Dedifferentiated amniotic fluid mesenchymal stem cell (primary cell): ENCODE data around the gene ACSL3.
A peak's percentile ranks its signal among the peaks of the same experiment; 100 is the strongest.

Experiments
- DNase-seq: peaks from one replicate; pipeline ENCODE4 v3.0.0-alpha.2; 2016; ENCODE audit errors: extremely low spot score

The ACSL3 gene

GRCh38 chr2:222879604-222879933, 18.7 kb downstream of the ACSL3 start:
- no peak for DNase-seq

GRCh38 chr2:222882484-222882928, 21.7 kb downstream of the ACSL3 start:
- no peak for DNase-seq

- no peak for DNase-seq
Observed at GRCh38 chr2:222883420-222883819, 22.6 kb downstream of the ACSL3 start.

- no peak for DNase-seq
Observed at GRCh38 chr2:222884114-222884771, 23.4 kb downstream of the ACSL3 start.

GRCh38 chr2:222884805-222885424, 24.1 kb downstream of the ACSL3 start:
- no peak for DNase-seq

GRCh38 chr2:222887124-222887523, 26.3 kb downstream of the ACSL3 start:
- no peak for DNase-seq

- no peak for DNase-seq
Observed at GRCh38 chr2:222888716-222889115, 27.9 kb downstream of the ACSL3 start.

GRCh38 chr2:222891890-222892289, 31.1 kb downstream of the ACSL3 start:
- no peak for DNase-seq

- DNase-seq, result no peak
Observed at GRCh38 chr2:222892321-222892720, 31.5 kb downstream of the ACSL3 start.

GRCh38 chr2:222892761-222893160, 31.9 kb downstream of the ACSL3 start:
- no peak for DNase-seq

GRCh38 chr2:222893716-222894115, 32.9 kb downstream of the ACSL3 start:
- no peak for DNase-seq

- no peak for DNase-seq
Observed at GRCh38 chr2:222895144-222895543, 34.3 kb downstream of the ACSL3 start.

GRCh38 chr2:222897898-222898297, 37.1 kb downstream of the ACSL3 start:
- DNase-seq, result no peak

- DNase-seq, result no peak
Observed at GRCh38 chr2:222899413-222900181, 38.8 kb downstream of the ACSL3 start.

GRCh38 chr2:222900354-222900753, 39.5 kb downstream of the ACSL3 start:
- peak; percentile 52 for DNase-seq

- DNase-seq, result no peak
Observed at GRCh38 chr2:222902660-222903059, 41.8 kb downstream of the ACSL3 start.

GRCh38 chr2:222903234-222904220, 42.7 kb downstream of the ACSL3 start:
- peak; percentile 54 for DNase-seq

GRCh38 chr2:222904557-222905258, 43.9 kb downstream of the ACSL3 start:
- peak; percentile 88 for DNase-seq

GRCh38 chr2:222907048-222907447, 46.2 kb downstream of the ACSL3 start:
- no peak for DNase-seq

GRCh38 chr2:222907790-222908441, 47.1 kb downstream of the ACSL3 start:
- DNase-seq, result peak; percentile 31

- no peak for DNase-seq
Observed at GRCh38 chr2:222909286-222909685, 48.5 kb downstream of the ACSL3 start.
